HG03460 (cell line): Measurements from ENCODE around the gene NBL1.

Experiments
- ATAC-seq: cut with Tn5 transposase; IDR thresholded peaks from one replicate; pipeline ENCODE4 v1.9.1; 2021; ENCODE audit not compliant: unreplicated experiment

Gene NBL1

DNA sequence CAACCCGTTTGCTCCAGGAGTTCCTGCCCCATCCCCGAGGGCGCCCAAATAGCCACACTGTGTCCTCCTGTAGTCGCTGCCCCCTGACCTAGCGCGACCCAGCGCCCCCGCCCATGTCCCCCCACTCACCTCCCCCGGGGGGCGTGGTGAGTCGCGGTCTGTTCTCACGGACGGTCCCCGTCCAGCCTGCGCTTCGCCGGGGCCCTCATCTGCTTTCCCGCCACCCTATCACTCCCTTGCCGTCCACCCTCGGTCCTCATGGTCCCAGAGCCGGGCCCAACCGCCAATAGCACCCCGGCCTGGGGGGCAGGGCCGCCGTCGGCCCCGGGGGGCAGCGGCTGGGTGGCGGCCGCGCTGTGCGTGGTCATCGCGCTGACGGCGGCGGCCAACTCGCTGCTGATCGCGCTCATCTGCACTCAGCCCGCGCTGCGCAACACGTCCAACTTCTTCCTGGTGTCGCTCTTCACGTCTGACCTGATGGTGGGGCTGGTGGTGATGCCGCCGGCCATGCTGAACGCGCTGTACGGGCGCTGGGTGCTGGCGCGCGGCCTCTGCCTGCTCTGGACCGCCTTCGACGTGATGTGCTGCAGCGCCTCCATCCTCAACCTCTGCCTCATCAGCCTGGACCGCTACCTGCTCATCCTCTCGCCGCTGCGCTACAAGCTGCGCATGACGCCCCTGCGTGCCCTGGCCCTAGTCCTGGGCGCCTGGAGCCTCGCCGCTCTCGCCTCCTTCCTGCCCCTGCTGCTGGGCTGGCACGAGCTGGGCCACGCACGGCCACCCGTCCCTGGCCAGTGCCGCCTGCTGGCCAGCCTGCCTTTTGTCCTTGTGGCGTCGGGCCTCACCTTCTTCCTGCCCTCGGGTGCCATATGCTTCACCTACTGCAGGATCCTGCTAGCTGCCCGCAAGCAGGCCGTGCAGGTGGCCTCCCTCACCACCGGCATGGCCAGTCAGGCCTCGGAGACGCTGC, 21.7 kb downstream of the NBL1 start:
- ATAC-seq = no peak

DNA sequence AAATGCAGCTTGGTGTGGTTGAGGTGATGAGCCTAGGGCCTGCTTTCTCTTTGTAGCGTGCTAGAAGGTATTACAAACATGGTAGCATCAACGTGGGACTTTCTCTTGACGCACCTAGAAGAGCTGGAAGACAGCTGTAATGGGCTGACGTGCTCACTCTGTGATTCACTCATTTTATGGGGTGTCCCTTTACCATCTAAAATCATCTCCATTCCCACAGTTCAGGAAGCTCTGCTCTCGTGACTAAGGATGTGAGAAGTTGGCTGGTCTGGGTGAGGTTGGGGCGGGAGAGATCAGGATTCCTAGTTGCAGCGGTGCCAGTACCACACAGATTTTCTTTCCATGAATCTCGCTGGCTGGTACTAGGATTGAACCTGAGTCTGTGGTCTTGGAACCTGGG, 24.8 kb downstream of the NBL1 start:
- ATAC-seq = no peak

DNA sequence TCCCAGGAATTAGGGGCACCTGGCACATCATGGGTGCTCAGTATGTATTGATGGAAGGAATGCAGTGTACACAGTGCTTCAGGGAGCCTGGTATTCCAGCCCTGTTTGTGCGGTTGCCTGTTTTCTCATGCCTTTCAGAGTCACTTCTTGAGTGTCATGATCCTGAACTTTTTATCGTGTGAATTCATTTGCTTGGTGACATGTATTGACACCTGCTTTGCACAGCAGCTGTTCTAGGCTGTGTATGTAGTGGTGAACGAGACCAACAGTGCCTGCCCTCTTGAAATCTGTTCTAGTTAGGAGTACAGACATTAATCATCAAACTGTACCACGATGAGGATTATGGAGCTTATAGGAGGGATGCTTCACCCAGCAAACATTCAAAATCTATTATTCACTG, 26.7 kb downstream of the NBL1 start:
- ATAC-seq = no peak

DNA sequence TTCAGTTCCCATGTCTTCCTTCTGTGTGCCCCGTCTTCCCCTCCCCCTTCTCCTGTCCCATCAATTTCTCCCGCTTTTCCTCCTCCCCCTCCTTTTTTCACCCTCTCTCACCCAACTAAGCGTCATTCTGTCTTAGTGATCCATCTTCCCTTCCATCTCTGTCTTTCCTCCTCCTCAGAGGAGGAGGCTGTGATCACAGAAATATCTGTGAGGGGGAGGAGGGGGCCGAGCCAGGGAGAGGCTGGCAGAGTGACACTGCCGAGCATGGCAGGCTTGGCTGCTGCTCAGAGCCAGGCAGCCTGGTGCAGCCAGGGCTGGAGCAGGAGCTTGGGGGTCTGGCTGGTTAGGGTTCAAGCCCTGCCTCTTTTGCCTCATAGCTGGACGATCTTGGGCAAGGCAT, 28.1 kb downstream of the NBL1 start:
- no peak for ATAC-seq

DNA sequence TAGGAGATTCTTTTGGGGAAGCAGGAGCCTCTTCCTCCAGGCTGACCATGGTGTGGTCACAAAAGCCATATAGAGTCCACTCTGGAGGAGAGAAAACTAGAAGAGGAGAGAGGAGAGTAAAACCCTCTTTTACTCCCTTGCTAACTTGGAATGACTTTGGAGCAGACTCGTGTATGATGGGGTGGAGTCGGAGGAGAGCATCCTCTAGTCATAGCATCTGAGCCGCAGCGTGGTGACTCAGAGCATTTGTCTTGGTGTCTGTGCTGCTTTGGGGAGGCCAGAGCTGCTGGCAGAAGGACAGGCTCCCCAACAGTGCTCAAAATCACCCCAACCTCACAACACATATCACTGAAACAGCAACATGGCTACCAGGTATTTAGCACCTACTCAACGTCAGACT, 31.7 kb downstream of the NBL1 start:
- no peak for ATAC-seq

DNA sequence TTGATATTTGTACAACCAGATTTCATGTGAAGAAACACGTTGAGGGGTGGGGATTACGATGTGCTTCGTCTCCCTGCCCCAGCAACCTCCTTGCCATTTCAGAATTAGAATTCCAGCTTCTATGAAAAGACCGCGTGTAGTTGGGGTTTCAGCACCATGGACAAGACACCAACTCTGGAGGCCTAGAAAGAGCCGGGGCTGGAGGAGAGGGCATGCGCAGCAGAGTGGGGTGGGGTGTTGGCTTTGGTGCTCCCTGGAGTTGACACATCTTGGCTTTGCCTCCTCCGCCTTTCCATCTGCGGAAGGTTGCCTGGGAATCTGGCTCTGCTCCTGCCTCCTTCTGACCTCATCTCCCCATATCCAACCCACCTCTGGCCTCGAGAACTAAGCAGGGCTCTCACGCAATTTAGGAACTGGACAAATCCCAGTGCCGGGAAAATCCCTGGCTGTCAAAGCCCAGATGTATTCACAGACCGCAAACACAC, 32.4 kb downstream of the NBL1 start:
- ATAC-seq = no peak

DNA sequence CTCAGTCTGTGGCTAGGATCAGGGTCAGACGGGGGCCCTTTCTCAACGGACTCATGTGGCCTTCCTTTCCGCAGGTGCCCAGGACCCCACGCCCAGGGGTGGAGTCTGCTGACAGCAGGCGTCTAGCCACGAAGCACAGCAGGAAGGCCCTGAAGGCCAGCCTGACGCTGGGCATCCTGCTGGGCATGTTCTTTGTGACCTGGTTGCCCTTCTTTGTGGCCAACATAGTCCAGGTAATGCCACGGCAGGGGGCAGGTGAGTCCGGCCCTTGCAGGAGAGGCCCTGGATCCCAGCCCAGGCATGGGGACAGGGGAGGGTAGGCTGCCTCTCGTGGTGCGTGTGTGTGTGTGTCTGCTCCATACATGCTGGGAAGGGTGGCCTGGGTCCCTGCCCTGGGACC, 34.4 kb downstream of the NBL1 start:
- no peak for ATAC-seq

DNA sequence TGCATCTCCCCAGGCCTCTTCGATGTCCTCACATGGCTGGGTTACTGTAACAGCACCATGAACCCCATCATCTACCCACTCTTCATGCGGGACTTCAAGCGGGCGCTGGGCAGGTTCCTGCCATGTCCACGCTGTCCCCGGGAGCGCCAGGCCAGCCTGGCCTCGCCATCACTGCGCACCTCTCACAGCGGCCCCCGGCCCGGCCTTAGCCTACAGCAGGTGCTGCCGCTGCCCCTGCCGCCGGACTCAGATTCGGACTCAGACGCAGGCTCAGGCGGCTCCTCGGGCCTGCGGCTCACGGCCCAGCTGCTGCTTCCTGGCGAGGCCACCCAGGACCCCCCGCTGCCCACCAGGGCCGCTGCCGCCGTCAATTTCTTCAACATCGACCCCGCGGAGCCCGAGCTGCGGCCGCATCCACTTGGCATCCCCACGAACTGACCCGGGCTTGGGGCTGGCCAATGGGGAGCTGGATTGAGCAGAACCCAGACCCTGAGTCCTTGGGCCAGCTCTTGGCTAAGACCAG, 34.9 kb downstream of the NBL1 start:
- ATAC-seq = no peak

DNA sequence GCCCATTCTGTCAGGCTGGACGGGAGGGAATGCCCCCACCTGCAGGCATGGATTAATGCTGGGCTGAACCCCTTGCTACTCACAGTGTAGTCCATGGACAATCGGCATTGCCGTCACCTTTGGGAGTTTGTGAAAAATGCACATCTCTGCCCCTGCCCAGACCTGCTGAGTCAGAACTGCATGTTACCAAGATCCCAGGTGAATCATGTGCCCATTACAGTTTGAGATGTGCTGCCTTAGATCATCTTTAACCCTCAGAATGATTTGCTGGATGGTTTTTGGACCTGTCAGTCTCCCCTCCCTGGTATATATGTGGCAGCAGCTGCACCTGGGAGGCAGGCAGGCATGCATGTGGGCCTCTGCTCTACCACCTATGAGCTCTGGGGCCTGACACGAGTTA, 35.6 kb downstream of the NBL1 start:
- no peak for ATAC-seq

DNA sequence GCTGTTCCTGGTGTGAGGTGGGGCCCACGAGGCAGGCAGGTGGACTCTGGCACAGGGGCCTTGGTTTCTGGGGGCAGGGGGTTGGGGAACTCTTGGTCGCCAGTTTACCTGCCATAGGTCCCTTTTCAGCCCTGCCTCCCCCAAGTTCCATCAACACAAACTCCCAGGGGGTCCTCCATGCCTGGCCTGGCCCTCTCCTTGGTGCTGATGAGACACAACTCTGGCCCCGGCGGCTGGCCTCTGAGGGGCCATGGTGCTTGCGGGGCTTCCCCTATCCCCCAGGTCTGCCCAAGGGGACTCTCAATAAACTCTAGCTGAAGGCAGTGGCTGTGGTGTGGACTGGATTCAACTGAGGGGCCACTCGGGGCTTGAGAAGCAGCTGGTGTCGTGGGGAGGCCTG, 36.5 kb downstream of the NBL1 start:
- no peak for ATAC-seq

DNA sequence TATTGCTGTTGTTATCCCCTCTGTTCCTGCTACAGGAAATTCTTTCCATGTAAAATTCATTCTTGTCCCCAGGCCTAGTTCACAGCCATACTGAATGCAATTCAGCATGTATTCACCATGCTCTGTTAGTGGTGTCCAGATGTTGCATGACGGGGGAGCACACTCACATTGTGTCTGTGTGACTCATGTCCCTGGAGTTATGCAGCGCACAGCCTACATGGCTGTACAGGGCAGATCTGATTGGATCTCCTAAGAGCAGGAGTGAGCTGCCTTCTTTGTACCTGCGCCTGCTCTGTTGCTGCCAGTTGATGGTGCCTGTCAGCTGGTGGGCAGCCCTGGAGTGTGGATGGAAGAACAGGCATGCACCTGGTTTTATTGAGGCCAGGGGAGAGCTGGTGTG, 38.1 kb downstream of the NBL1 start:
- ATAC-seq = no peak

DNA sequence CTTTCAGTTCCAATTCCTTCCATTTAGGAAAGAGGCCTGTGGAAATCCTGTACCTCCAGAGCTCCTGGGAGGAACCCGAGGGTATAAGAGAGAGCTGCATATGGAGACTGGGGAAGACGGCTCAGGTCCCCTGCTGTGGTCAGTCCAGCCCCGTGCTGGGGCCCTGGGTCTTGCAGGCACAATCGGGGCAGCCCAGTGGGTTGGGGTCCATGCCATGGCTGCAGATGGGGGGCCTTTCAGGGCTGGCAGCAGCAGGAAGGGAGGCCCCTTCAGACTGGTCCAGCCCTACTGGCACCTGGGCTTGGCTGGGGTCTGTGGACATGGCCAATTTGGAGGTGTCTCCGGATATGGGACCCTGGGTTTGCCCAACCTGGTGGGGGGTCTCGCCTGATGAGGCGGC, 38.8 kb downstream of the NBL1 start:
- no peak for ATAC-seq

DNA sequence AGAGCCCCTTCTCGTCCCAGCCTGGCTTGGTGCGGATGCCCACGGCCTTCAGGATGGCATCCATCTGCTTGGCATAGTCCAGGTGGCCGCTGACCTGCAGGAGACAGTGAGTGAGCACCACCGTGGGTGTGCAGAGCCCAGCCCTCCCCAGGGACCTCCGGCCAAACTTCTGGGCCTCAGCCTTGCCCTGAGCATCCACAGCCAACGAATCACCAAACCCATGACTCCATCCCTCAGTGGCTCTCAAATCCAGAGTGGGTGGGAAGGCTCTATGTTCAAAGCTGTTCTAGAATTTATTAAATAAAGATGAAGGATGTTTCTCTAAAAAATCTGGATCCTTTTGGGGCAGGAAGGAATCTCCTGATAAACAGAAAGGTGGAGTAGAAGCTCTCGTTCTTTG, 39.2 kb downstream of the NBL1 start:
- ATAC-seq = no peak

DNA sequence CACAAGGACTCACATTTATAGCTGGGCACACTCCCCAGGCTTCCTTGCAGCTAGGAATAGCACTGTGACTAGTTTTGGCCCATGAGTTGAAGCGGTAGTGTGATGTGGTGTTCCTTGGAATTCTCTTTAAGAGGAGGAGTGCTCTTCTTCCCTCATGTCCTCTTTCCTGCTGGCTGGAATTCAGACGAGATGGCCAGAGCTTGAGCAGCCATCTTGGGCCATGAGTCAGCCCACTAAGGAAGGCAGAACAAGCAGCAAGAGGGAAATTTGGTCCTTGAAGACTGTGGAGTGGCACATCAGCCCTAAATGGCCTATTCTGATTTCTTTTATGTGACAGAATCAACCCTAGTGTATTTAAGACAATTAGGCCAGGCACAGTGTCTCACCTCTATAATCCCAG, 40.6 kb downstream of the NBL1 start:
- ATAC-seq = no peak

DNA sequence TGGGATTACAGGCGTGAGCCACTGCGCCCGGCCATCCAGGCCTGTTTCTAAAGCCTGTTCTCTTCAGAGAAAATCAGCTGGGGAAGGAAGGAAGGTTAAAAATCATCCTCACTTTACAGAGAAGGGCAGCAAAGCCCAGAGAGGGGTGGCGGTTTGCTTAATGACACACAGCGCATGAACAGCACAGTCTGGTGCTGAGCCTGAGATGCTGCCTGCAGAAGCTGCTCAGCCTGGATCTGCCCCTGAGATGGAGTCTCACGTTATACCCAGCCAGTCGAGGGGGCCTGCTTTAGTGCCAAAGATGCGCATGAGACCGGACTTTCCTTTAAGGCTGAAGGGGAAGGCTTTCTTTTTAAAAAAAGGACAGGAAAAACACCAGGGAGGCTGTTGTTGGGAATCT, 41.9 kb downstream of the NBL1 start:
- ATAC-seq = no peak

DNA sequence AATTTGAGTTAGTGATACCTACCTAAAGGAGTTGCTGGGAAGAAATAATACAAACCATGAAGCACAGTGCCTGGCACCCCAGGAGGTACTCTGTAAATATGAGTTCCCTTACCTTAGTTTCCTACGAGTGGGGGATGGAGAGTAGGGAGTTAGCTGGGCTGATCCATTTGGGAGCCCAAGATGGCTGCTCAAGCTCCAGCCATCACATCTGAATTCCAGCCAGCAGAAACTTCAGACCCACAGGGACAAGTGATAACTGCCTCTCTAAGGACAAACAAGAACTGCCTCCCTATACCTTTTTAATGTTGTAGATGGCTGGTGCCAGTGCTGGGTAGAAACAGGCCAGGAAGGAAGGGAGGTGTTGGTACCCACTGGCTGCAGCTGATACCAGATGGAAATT, 43.3 kb downstream of the NBL1 start:
- no peak for ATAC-seq

DNA sequence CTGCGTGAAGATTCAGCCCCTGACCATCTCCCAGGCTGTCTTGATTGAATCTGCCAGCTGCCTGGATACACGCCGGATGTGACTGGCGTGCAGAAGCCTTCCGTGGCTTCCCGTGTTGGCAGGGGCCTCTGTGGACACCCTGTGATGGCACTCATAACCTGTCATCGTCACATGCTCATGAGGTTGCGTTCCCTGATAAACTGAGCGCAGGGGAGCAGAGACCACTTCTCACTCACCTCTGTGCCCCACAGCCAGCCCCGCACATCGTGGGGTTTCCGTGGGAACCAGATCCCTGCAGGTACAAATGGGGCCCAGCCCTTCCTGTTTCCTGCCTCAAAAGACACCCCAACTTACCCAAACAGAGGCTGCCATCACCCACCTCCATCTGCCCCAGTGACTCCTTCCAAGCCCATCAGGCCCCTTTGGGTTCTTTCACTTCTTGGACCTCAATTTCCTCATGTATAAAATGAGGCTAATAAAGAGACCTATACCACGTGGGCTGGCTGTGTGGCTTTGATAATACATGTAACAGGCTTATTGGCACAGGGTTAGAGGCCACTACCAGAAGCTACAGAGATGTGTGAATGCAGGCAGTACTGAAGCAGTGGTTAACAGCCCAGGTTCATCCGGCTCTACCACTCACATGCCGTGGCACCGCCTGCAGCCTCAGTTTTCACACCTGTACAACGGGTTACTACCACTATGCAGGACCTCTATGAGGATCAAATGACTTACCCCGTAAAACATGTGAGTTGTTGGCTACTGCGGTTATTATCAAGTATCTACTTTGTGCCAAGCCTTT, 44.1 kb downstream of the NBL1 start:
- ATAC-seq = no peak

DNA sequence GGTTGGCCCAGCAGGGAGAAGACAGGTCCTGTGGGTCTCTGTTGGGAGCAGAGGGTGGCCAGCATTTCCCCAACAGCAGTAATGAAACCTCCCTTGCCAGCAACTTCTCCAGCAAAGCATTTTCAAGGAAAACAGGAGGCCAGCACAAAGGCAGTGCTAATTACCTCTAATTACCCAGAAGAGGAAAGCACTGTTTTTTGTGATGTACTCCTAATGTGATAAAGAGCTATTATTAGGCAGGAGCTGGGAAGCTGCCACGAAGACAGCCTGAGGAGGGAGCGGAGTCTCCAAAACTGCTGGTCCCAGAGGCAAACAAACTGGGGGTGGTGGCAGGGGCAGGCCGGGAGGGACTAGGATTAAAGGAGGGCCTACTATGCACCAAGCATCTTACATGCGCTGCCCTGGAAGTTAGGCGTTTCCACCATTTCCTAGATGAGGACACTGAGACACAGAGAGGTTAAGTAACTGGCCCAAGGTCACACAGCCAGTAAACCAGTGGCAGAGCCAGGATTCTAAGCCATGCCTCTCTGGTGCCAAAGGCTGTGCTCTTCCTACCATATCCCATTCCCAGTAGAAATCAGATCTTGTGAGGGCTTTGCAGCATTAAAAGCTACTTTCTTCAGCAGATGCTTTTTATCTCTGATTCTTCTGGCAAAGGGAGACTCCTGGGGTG, 45.1 kb downstream of the NBL1 start:
- ATAC-seq = no peak

DNA sequence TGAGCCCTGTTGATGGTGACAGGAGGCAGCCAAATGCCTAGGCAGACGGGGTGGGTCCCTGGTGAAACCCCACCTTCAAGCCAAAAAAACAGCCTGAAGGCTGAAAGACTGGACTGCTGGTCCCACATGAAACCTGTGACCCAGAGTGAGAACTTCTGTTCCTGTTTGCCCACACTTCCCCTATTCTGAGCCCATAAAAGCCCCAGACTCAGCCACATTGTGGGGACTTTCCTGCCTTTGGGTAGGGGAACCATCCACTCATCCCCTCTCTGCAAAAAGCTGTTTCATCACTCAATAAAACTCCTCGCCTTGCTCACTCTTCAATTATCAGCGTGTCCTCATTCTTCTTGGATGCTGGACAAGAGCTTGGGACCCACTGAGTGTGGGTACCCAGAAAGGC, 45.7 kb downstream of the NBL1 start:
- ATAC-seq = no peak

DNA sequence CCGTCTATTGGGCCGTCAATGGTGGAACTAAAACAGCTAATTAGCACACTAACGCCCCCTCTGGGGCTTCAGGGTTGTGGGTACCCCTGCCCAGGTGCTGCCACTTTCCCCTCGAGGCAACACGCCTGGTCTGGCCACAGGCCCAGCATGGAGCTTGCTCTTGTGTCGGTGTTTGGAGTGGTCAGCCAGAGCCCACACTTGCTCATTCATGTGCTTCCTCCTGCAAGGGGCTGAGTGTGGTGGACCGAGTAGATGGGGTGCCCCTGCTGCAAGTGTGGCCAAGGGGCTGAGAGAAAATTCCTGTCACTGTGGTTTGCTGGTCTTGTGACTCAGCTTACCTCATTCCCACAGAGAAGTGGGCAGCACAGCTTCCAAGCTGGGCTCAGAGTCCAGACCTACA, 46.2 kb downstream of the NBL1 start:
- no peak for ATAC-seq

DNA sequence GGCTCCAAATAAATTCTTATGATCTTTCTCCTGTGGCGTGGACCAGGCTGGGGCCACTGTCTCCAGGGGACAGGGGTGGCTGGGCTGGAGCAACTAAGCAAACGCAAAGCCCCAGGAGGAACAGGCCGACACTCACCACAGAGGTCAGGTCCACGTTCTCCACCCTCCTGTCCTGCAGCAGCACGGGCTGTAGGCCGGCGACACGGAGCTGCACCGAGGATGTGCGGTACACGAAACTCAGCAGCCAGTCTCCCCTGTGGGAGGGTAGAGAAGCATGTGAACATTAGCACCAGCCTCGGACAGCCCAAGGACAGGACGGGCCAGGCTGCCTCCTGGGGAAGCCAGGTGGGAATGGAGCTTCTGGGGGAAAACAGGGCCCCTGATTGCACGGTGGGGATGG, 50.2 kb downstream of the NBL1 start:
- no peak for ATAC-seq
